ENCODE results near the gene NIP7.

The NIP7 gene

DNA sequence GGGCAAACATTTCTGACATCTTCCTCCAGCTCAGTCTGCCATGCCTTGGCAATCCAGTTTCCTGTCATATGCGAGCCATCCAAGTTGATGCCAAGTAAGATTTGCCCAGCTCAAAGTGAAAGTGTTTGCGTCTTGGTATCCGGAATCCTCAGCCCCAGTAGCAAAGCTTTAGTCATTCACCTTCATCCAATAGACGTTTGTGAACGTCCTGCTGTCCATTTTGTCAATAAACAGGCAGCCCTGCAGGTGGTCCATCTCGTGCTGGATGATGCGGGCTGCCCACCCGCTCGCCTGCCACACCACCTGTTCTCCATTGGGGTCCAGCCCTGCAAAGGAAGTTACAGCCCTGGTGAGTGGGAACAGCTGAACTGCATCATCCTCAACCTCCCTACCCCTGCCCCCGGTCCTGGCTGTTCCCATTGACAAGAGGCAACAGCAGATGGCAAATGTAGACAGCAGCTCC is 10.7 kb upstream of the NIP7 start:
- no CpG with 5 or more reads among the region's 10 CpGs for WGBS (ENCODE audit: extremely low coverage, insufficient coverage, low lambda C conversion rate)
- Histone ChIP-seq H2BK5ac (ENCODE audit: low read length) (no peak overlapping the region), H3K27ac (ENCODE audit: low read depth, low read length) (no peak overlapping the region), H4K8ac (ENCODE audit: low read depth, low read length) (no peak overlapping the region), H3K4ac (ENCODE audit: low read depth, low read length) (no peak overlapping the region), H3K4me1 (ENCODE audit: control insufficient read depth, low read depth, low read length) (peaks cover 7% of the 10 kb centered on the region), H3K56ac (ENCODE audit: low read length) (peak overlapping the region; percentile 92), H3K27me3 (ENCODE audit: insufficient read depth, low read length, poor library complexity) (no peaks in the 10 kb centered on the region), H3K79me2 (ENCODE audit: control insufficient read depth, insufficient read depth, low read length) (peaks cover 46% of the 10 kb centered on the region), H3K79me1 (ENCODE audit: low read length) (peaks cover 13% of the 10 kb centered on the region), H3K18ac (ENCODE audit: low read length) (no peak overlapping the region), H2BK120ac (ENCODE audit: low read depth, low read length) (no peak overlapping the region), H3K4me3 (ENCODE audit: low read length) (no peak overlapping the region), H4K5ac (ENCODE audit: low read length) (no peak overlapping the region), H3K9ac (ENCODE audit: low read length) (peak overlapping the region; percentile 95), H3K23ac (ENCODE audit: low read length) (no peak overlapping the region), H3K36me3 (ENCODE audit: control insufficient read depth, insufficient read depth, low read length) (peaks cover 5% of the 10 kb centered on the region), H2AK5ac (ENCODE audit: low read length) (no peak overlapping the region), H2BK15ac (replicated peaks; ENCODE audit: low read depth) (no peak overlapping the region), H3K4me2 (ENCODE audit: low read length) (peak overlapping the region; percentile 60)
- DNase-seq, result no peak

DNA sequence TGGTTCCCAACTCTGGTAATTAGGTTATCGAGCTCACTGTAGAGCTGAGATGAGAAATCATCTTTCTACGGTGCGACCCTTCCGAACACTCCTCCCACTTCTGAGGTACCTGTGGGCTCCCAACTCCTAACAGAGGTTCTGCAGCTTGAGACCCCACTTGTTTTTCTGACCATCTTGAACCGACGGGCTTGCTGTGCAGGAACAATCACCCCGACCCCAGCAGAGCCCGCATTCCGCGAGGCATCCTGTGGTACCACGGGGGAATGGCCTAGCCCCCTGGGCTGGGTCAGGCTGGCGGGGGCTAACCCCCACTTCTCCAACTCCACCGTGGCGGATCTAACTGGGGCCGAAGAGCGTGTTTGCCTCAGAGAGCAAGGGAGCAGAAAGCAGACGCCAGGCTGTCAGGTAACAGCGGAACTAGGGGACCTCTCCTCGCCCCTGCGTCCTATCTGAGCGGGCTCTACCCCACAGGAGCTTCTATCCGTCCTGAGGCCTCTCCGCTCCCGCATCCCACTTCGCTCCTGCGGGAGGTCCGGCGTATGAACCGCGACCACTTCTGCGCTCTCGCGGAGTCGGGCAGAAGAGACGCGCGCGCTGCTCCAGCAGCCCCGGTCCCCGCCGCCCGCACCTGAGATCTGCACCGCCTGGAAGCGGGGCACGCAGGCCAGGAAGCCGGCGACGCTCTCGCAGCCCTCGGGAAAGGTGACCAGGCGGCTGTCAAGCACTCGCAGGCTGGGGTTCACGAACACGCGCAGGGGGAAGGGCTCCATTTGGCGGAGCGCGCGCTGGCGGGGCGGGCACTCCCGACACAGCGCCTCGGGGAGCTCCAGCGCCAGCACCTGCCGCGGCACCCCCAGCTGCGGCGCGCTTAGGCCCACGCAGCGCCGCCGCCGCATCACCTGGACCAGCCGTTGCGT is 9.9 kb upstream of the NIP7 start:
- peak overlapping the region; percentile 60 for H3K4ac ChIP-seq (ENCODE audit: low read depth, low read length)
- H3K4me1 ChIP-seq (ENCODE audit: control insufficient read depth, low read depth, low read length), result peaks cover 7% of the 10 kb centered on the region
- peak overlapping the region; percentile 95 for H3K9ac ChIP-seq (ENCODE audit: low read length)
- peaks cover 11% of the 10 kb centered on the region for H3K36me3 ChIP-seq (ENCODE audit: control insufficient read depth, insufficient read depth, low read length)
- no peak overlapping the region for H4K8ac ChIP-seq (ENCODE audit: low read depth, low read length)
- H3K79me1 ChIP-seq (ENCODE audit: low read length), result peaks cover 13% of the 10 kb centered on the region
- peak overlapping the region; percentile 88 for H3K4me3 ChIP-seq (ENCODE audit: low read length)
- no peak overlapping the region for H2AK5ac ChIP-seq (ENCODE audit: low read length)
- H3K27ac ChIP-seq (ENCODE audit: low read depth, low read length), result peak overlapping the region; percentile 73
- H3K56ac ChIP-seq (ENCODE audit: low read length), result peak overlapping the region; percentile 92
- H2BK15ac ChIP-seq (replicated peaks; ENCODE audit: low read depth), result no peak overlapping the region
- H2BK120ac ChIP-seq (ENCODE audit: low read depth, low read length), result no peak overlapping the region
- peaks cover 43% of the 10 kb centered on the region for H3K79me2 ChIP-seq (ENCODE audit: control insufficient read depth, insufficient read depth, low read length)
- no peak overlapping the region for H4K5ac ChIP-seq (ENCODE audit: low read length)
- peak overlapping the region; percentile 15 for H3K18ac ChIP-seq (ENCODE audit: low read length)
- peak overlapping the region; percentile 94 for H3K23ac ChIP-seq (ENCODE audit: low read length)
- peak; percentile 40 for DNase-seq
- peak overlapping the region; percentile 60 for H3K4me2 ChIP-seq (ENCODE audit: low read length)
- WGBS (ENCODE audit: extremely low coverage, insufficient coverage, low lambda C conversion rate), result no CpG with 5 or more reads among the region's 77 CpGs
- H2BK5ac ChIP-seq (ENCODE audit: low read length), result no peak overlapping the region
- no peaks in the 10 kb centered on the region for H3K27me3 ChIP-seq (ENCODE audit: insufficient read depth, low read length, poor library complexity)

DNA sequence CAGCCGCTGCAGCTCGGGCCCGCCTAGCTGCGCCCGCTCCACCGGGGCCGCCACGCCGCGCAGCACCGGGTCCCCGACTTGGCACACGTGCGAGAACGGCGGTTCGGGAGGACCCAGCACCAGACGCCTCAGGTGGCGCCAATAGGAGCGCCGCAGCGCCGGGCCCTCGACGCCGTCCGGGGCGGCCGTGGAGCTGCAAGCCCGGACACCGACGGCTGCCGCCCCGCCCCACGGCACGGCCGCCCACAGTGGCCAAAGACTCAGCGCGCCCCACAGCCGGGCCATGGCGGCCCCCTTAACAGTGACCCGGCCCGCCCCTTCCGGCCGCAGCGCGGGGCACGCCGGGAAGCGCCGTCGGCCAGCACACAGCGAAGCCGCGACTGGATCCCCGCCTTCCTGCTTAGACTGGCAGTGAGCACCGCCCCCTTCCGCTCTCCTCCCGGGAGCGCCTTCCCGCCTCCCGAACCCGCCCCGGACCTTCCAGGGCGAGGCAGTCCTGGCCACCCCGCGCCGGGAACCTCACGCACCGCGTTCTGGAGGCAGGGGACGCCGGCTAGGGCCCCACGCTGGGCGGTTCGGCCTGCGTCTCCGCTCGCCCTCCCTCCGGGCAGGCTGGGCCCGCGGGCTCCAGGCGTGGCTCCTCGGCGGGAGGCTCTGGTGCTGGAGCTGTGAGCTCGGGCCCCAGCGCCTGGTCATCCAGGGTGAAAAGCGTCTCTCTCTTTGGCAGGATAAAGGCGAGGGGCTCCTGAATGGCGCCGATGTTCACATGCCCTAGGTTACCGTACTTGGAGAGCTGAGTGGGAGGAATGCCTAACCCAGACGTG is 9.1 kb upstream of the NIP7 start, which contains the start of gene PDF:
TSS of gene PDF (minus strand) at position 303 of the 824 bp plus-strand sequence. CDS start at position 285, 18 bp downstream.
- H3K27me3 ChIP-seq (ENCODE audit: insufficient read depth, low read length, poor library complexity), result no peaks in the 10 kb centered on the region
- DNase-seq, result peak; percentile 97
- peak within 1 kb of the TSS; percentile 96 for H3K27ac ChIP-seq (ENCODE audit: low read depth, low read length)

DNA sequence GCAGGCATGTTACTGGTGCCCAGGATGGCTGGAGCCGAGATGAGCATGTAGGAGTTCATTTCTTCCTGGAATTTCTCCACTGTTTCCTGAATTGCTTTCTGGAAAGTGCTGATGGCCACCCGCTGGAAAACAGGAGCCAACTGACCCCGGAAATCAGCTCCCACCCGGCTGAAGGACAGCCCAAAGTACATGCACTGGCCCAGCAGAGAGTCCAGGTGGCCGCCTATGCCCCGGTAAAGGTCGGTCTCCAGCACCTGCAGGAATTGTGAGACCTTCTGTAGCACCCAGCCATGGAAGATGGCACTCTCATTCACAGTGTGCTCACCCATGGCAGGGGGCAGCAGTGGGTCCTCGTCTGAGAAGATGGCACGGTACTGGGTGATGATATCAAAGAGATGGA is 4.9 kb upstream of the NIP7 start:
- no peak overlapping the region for H3K9ac ChIP-seq (ENCODE audit: low read length)
- no peak overlapping the region for H2BK15ac ChIP-seq (replicated peaks; ENCODE audit: low read depth)
- no peak overlapping the region for H3K23ac ChIP-seq (ENCODE audit: low read length)
- no peaks in the 10 kb centered on the region for H3K27me3 ChIP-seq (ENCODE audit: insufficient read depth, low read length, poor library complexity)
- peaks cover 2% of the 10 kb centered on the region for H3K4me1 ChIP-seq (ENCODE audit: control insufficient read depth, low read depth, low read length)
- no peak overlapping the region for H3K56ac ChIP-seq (ENCODE audit: low read length)
- H4K5ac ChIP-seq (ENCODE audit: low read length), result no peak overlapping the region
- no peak for DNase-seq
- peaks cover 12% of the 10 kb centered on the region for H3K79me2 ChIP-seq (ENCODE audit: control insufficient read depth, insufficient read depth, low read length)
- peaks cover 12% of the 10 kb centered on the region for H3K36me3 ChIP-seq (ENCODE audit: control insufficient read depth, insufficient read depth, low read length)
- H4K8ac ChIP-seq (ENCODE audit: low read depth, low read length), result no peak overlapping the region
- H3K4me3 ChIP-seq (ENCODE audit: low read length), result no peak overlapping the region
- no peak overlapping the region for H3K27ac ChIP-seq (ENCODE audit: low read depth, low read length)
- peaks cover 6% of the 10 kb centered on the region for H3K79me1 ChIP-seq (ENCODE audit: low read length)
- H3K18ac ChIP-seq (ENCODE audit: low read length), result no peak overlapping the region
- WGBS (ENCODE audit: extremely low coverage, insufficient coverage, low lambda C conversion rate), result no CpG with 5 or more reads among the region's 9 CpGs
- H2BK5ac ChIP-seq (ENCODE audit: low read length), result no peak overlapping the region
- H3K4me2 ChIP-seq (ENCODE audit: low read length), result no peak overlapping the region
- H2BK120ac ChIP-seq (ENCODE audit: low read depth, low read length), result no peak overlapping the region
- H2AK5ac ChIP-seq (ENCODE audit: low read length), result no peak overlapping the region
- no peak overlapping the region for H3K4ac ChIP-seq (ENCODE audit: low read depth, low read length)

More for the DNA sequence above, 9.1 kb upstream of the NIP7 start, which contains the start of gene PDF:
- H2BK120ac ChIP-seq (ENCODE audit: low read depth, low read length), result no peak within 1 kb of the TSS
- H3K36me3 ChIP-seq (ENCODE audit: control insufficient read depth, insufficient read depth, low read length), result peaks cover 17% of the 10 kb centered on the region
- peak within 1 kb of the TSS; percentile 60 for H3K4ac ChIP-seq (ENCODE audit: low read depth, low read length)
- no peak within 1 kb of the TSS for H2AK5ac ChIP-seq (ENCODE audit: low read length)
- peak within 1 kb of the TSS; percentile 95 for H3K9ac ChIP-seq (ENCODE audit: low read length)
- H3K18ac ChIP-seq (ENCODE audit: low read length), result peak within 1 kb of the TSS; percentile 85
- peak within 1 kb of the TSS; percentile 76 for H2BK5ac ChIP-seq (ENCODE audit: low read length)
- H2BK15ac ChIP-seq (replicated peaks; ENCODE audit: low read depth), result no peak within 1 kb of the TSS
- no peak within 1 kb of the TSS for H4K5ac ChIP-seq (ENCODE audit: low read length)
- H3K4me1 ChIP-seq (ENCODE audit: control insufficient read depth, low read depth, low read length), result peaks cover 7% of the 10 kb centered on the region
- H4K8ac ChIP-seq (ENCODE audit: low read depth, low read length), result peak within 1 kb of the TSS; percentile 96
- H3K23ac ChIP-seq (ENCODE audit: low read length), result peak within 1 kb of the TSS; percentile 94
- H3K4me3 ChIP-seq (ENCODE audit: low read length), result peak within 1 kb of the TSS; percentile 88
- peak within 1 kb of the TSS; percentile 91 for H3K4me2 ChIP-seq (ENCODE audit: low read length)
- H3K79me1 ChIP-seq (ENCODE audit: low read length), result peaks cover 13% of the 10 kb centered on the region
- peaks cover 39% of the 10 kb centered on the region for H3K79me2 ChIP-seq (ENCODE audit: control insufficient read depth, insufficient read depth, low read length)
- WGBS (ENCODE audit: extremely low coverage, insufficient coverage, low lambda C conversion rate), result no CpG with 5 or more reads among the region's 93 CpGs
- peak within 1 kb of the TSS; percentile 95 for H3K56ac ChIP-seq (ENCODE audit: low read length)

DNA sequence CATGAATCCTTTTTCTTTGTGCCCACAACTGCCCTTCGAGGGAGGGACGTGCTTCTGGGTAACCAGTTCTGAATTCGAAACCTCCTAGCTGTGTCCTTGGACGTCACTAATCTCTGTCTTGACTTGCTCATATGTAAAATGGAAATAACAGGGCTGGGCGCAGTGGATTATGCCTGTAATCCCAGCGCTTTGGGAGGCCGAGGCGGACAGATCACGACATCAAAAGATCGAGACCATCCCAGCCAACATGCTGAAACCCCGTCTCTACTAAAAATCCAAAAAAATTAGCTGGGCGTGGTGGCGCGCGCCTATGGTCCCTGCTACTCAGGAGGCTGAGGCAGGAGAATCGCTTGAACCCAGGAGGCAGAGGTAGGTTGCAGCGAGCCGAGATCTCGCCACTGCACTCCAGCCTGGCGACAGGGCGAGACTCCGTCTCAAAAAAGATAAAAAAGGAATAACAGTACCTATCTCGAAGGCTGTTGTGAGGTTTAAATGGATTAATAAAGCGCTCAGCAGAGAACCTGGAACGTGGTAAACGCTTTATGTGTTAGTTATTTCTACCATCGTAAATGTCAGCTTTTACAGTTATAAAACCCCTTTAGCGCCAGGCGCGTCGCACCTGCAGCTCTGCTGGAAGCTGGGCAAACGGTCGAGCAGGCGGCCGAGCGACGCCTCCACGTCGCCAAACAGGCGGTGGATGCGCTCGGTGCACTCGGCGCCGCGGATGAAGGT is 849 bp upstream of the NIP7 start:
- H3K27me3 ChIP-seq (ENCODE audit: insufficient read depth, low read length, poor library complexity), result no peaks in the 10 kb centered on the region
- DNase-seq, result no peak
- H4K5ac ChIP-seq (ENCODE audit: low read length), result no peak overlapping the region
- H2BK5ac ChIP-seq (ENCODE audit: low read length), result peak overlapping the region; percentile 45
- peaks cover 12% of the 10 kb centered on the region for H3K36me3 ChIP-seq (ENCODE audit: control insufficient read depth, insufficient read depth, low read length)
- peak overlapping the region; percentile 77 for H3K27ac ChIP-seq (ENCODE audit: low read depth, low read length)
- no peak overlapping the region for H2BK120ac ChIP-seq (ENCODE audit: low read depth, low read length)
- peaks cover 11% of the 10 kb centered on the region for H3K79me1 ChIP-seq (ENCODE audit: low read length)
- peak overlapping the region; percentile 99 for H3K56ac ChIP-seq (ENCODE audit: low read length)
- peak overlapping the region; percentile 99 for H3K9ac ChIP-seq (ENCODE audit: low read length)
- H3K4ac ChIP-seq (ENCODE audit: low read depth, low read length), result peak overlapping the region; percentile 17
- peaks cover 2% of the 10 kb centered on the region for H3K4me1 ChIP-seq (ENCODE audit: control insufficient read depth, low read depth, low read length)
- H2AK5ac ChIP-seq (ENCODE audit: low read length), result no peak overlapping the region
- H4K8ac ChIP-seq (ENCODE audit: low read depth, low read length), result no peak overlapping the region
- peak overlapping the region; percentile 55 for H3K18ac ChIP-seq (ENCODE audit: low read length)
- no peak overlapping the region for H3K23ac ChIP-seq (ENCODE audit: low read length)
- H2BK15ac ChIP-seq (replicated peaks; ENCODE audit: low read depth), result no peak overlapping the region
- H3K79me2 ChIP-seq (ENCODE audit: control insufficient read depth, insufficient read depth, low read length), result peaks cover 31% of the 10 kb centered on the region
- H3K4me2 ChIP-seq (ENCODE audit: low read length), result peak overlapping the region; percentile 70
- no CpG with 5 or more reads among the region's 46 CpGs for WGBS (ENCODE audit: extremely low coverage, insufficient coverage, low lambda C conversion rate)
- peak overlapping the region; percentile 99 for H3K4me3 ChIP-seq (ENCODE audit: low read length)

Measured in mesendoderm (in vitro differentiated cells).